Dendritic cell treated with granulocyte-macrophage colony-stimulating factor and Interleukin-4, amounts not matched to agents 40 ng/mL and 50 ng/mL, for 4 days (primary cell): Measurements from ENCODE around the gene GPS1.

Experiments
- H3K27ac Mint-ChIP-seq: one replicate; pipeline ENCODE4 v1.8.0; 2022; ENCODE audit warnings: mild to moderate bottlenecking, mixed read lengths
- H3K27me3 Mint-ChIP-seq: one replicate; pipeline ENCODE4 v1.8.0; 2022; ENCODE audit warnings: mild to moderate bottlenecking, mixed read lengths
- H3K36me3 Mint-ChIP-seq: one replicate; pipeline ENCODE4 v1.8.0; 2022; ENCODE audit warnings: low read depth, mixed read lengths
- H3K4me1 Mint-ChIP-seq: one replicate; pipeline ENCODE4 v1.8.0; 2022; ENCODE audit warnings: low read depth, mixed read lengths
- H3K4me3 Mint-ChIP-seq: one replicate; pipeline ENCODE4 v1.8.0; 2022; ENCODE audit warnings: mild to moderate bottlenecking, moderate library complexity, mixed read lengths
- H3K9me3 Mint-ChIP-seq: one replicate; pipeline ENCODE4 v1.8.0; 2022; ENCODE audit warnings: mixed read lengths
- intact Hi-C: fragments of 100-400 bp; cut with micrococcal nuclease; formaldehyde crosslinking; loops from one replicate; pipeline ENCODE4 v1.15.0; 2022

GPS1 gene

DNA sequence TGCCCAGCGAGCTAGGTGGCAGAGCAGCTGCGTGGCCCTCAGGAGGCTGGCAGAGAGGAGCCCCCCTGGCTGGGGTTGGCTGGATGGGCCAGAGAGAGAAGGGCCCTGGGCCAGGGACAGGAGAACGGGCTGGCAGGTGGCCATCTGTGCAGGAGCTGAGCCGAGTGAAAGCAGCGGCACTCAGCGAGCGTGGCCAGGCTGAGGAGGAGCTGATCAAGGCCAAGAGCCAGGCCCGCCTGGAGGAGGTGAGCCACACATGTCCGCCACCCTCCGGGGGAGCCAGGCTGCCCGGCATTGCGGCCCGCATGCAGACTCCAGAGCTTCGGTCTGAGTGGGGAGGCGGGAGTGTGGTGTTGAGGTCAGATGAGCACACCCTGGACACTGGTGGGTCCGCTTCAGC, 22.3 kb upstream of the GPS1 start:
- H3K9me3 Mint-ChIP-seq: no peaks in the 10 kb centered on the region
- peaks cover 43% of the 10 kb centered on the region for H3K36me3 Mint-ChIP-seq
- H3K27me3 Mint-ChIP-seq: peaks cover 27% of the 10 kb centered on the region
- H3K4me3 Mint-ChIP-seq: no peak overlapping the region
- peaks cover 21% of the 10 kb centered on the region for H3K4me1 Mint-ChIP-seq
- H3K27ac Mint-ChIP-seq: no peak overlapping the region
- intact Hi-C loops: no loop called here

DNA sequence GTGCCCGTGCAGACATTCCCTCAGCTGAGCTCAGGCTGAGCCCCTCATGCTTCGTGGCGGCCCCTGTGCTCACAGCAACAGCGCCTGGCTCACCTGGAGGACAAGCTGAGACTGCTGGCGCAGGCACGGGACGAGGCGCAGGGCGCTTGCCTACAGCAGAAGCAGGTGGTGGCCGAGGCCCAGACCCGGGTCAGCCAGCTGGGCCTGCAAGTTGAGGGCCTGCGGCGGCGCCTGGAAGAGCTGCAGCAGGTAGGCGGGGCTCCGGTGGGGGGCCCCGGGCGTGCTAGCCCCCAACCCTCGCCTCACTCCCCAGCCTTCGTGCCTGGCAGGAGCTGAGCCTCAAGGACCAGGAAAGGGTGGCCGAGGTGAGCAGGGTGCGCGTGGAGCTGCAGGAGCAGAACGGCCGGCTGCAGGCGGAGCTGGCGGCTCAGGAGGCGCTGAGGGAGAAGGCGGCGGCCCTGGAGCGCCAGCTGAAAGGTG, 21.7 kb upstream of the GPS1 start:
- intact Hi-C loops: loop anchor here (1.0 to 10.0 kb wide), 2 partner anchors 75 to 124 kb away; no protein-coding TSS in a partner anchor
- H3K4me3 Mint-ChIP-seq: no peak overlapping the region
- peak overlapping the region; percentile 49 for H3K27ac Mint-ChIP-seq
- H3K27me3 Mint-ChIP-seq: peaks cover 27% of the 10 kb centered on the region
- H3K4me1 Mint-ChIP-seq: peaks cover 22% of the 10 kb centered on the region
- no peaks in the 10 kb centered on the region for H3K9me3 Mint-ChIP-seq
- peaks cover 50% of the 10 kb centered on the region for H3K36me3 Mint-ChIP-seq

DNA sequence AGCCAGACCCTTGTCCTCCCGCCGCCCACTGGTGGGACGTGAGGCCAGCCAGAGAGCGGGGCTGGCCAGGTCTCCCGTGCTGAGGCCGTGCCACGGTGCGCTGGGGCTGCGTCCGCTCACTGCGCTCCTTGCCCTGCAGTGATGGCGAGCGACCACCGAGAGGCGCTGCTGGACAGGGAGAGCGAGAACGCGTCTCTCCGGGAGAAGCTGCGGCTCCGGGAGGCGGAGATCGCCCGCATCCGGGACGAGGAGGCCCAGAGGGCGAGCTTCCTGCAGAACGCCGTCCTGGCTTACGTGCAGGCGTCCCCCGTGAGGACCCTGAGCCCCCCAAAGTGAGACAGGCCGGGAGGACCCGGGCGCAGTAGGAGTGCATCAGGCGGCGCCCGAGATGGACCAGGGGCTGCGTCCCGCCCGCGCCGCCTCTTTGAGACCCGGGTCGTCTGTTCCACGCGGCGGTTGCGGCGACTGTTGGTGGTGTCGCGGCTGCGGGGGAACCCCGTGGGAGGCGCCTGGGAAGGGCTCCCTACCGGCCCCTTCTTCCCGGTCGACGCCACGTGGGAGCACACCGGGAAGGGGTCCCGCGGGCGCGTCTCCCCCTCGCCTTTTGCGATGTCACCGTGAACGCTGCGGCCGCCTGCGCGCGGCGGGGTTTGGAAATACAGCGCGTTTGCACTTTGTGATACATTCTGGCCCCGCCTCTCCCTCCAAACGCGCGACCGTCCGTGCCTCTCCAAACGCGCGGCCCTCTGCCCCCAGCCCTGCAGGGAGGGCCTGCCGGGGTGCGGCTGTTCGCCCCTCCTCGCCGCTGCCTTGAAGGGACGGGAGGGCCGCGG, 21.0 kb upstream of the GPS1 start:
- intact Hi-C loops: loop anchor here (1.0 to 10.0 kb wide), 2 partner anchors 74 to 124 kb away; no protein-coding TSS in a partner anchor
- H3K36me3 Mint-ChIP-seq: peaks cover 56% of the 10 kb centered on the region
- H3K27me3 Mint-ChIP-seq: peaks cover 29% of the 10 kb centered on the region
- no peaks in the 10 kb centered on the region for H3K9me3 Mint-ChIP-seq
- peak overlapping the region; percentile 85 for H3K4me3 Mint-ChIP-seq
- H3K4me1 Mint-ChIP-seq: peaks cover 29% of the 10 kb centered on the region
- H3K27ac Mint-ChIP-seq: peak overlapping the region; percentile 49

DNA sequence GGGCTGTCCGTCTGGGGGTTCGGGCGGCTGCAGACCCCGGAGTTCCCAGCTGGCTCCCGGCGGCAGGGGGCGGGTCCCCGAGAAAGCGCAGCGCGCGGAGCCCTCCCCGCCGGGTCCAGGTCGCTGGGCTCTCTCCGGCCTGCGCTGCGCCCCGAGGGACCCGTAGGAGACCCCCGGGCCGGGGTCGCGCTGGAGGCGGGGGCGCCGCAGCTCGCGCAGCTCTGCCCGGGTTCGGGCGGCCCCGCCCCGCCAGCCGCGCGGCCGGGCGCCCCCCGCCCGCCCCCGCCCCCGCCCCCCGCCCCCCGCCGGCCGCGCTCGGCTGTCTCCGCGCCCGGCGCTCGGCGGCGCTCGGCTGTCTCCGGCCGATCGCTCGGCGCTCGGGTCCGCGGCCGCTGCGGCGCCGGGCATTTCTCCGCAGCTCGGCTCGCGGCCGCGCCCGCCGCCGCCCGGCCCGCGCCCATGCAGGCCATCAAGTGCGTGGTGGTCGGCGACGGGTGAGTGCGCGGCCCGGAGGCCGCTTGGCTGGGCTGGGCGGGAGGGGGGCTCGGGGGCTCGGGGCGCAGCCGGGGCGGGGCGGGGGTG, 20.3 kb upstream of the GPS1 start, which contains the start of gene RAC3:
Gene RAC3, plus strand, starts transcription at position 376 of the 582 bp plus-strand sequence. Its CDS starts 84 bp downstream, at position 460.
- H3K9me3 Mint-ChIP-seq: no peaks in the 10 kb centered on the region
- H3K27ac Mint-ChIP-seq: peak within 1 kb of the TSS; percentile 49
- intact Hi-C loops: loop anchor here (10.0 kb wide), 1 partner anchor 73 kb away; no protein-coding TSS in a partner anchor
- H3K4me3 Mint-ChIP-seq: peak within 1 kb of the TSS; percentile 85
- H3K27me3 Mint-ChIP-seq: peaks cover 29% of the 10 kb centered on the region
- peaks cover 55% of the 10 kb centered on the region for H3K36me3 Mint-ChIP-seq
- H3K4me1 Mint-ChIP-seq: peaks cover 30% of the 10 kb centered on the region

DNA sequence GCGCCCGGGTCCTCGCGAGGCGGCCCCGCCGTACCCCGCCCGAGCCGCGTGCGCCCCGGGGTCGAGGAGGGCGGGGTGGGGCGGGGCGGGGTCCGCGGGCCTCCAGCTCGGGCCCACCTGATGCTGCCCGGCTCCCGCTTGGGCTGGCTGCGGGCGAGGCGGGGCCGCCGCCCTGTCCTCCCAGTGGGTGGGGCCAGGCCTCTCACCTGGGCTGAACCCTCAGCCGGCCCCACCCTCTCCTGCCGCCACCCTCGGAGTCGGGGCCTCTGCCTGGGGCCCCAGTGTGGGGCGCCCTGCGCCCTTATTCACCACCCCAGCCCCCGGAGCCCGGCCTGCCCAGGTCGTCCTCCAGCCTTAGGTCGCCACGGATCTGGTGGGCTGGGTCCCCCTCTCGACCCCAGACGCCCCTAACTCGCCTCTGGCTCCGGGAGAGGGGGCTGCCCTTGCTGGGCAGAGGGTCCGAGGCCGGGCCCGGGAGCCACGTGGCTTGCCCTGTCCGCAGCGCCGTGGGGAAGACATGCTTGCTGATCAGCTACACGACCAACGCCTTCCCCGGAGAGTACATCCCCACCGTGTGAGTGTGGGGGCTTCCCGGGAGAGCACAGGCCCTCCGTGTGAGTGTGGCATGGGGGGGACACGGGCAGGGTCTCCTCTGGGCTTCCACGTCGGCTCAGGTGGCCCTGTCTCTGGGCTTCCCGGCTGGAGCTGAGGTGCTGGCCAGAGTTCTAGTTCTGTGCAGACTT, 19.6 kb upstream of the GPS1 start:
- intact Hi-C loops: loop anchor here (10.0 kb wide), 1 partner anchor 73 kb away; no protein-coding TSS in a partner anchor
- Mint-ChIP-seq H3K4me1 (peaks cover 33% of the 10 kb centered on the region), H3K36me3 (peaks cover 49% of the 10 kb centered on the region), H3K9me3 (no peaks in the 10 kb centered on the region), H3K27me3 (peaks cover 29% of the 10 kb centered on the region), H3K27ac (no peak overlapping the region), H3K4me3 (peak overlapping the region; percentile 54)

DNA sequence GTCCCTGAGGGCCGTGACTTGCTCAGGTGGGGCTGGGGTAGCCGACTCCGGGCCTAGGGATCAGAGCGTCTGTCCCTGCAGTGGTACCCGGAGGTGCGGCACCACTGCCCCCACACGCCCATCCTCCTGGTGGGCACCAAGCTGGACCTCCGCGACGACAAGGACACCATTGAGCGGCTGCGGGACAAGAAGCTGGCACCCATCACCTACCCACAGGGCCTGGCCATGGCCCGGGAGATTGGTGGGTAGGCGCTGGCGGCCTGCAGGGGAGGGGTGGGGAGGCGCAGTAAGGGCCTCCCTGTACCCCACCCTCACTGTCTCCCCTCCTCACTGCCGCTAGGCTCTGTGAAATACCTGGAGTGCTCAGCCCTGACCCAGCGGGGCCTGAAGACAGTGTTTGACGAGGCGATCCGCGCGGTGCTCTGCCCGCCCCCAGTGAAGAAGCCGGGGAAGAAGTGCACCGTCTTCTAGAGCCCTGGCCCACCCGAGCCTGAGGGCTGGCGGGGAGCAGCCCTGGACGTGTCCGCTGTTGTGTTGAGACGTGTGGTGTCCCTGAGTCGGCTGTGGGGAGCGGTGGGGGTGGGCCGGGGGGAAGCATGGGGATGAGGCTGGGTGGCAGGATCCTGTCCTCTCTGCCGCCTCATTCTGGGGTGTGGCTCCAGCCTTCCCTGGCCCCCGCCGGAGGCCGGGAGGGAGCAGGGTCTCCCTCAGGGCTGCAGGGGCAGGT, 18.2 kb upstream of the GPS1 start:
- no peak overlapping the region for H3K4me3 Mint-ChIP-seq
- peaks cover 29% of the 10 kb centered on the region for H3K27me3 Mint-ChIP-seq
- H3K36me3 Mint-ChIP-seq: peaks cover 34% of the 10 kb centered on the region
- peaks cover 43% of the 10 kb centered on the region for H3K4me1 Mint-ChIP-seq
- no peak overlapping the region for H3K27ac Mint-ChIP-seq
- no peaks in the 10 kb centered on the region for H3K9me3 Mint-ChIP-seq
- intact Hi-C loops: loop anchor here (10.0 kb wide), 1 partner anchor 71 kb away; no protein-coding TSS in a partner anchor

DNA sequence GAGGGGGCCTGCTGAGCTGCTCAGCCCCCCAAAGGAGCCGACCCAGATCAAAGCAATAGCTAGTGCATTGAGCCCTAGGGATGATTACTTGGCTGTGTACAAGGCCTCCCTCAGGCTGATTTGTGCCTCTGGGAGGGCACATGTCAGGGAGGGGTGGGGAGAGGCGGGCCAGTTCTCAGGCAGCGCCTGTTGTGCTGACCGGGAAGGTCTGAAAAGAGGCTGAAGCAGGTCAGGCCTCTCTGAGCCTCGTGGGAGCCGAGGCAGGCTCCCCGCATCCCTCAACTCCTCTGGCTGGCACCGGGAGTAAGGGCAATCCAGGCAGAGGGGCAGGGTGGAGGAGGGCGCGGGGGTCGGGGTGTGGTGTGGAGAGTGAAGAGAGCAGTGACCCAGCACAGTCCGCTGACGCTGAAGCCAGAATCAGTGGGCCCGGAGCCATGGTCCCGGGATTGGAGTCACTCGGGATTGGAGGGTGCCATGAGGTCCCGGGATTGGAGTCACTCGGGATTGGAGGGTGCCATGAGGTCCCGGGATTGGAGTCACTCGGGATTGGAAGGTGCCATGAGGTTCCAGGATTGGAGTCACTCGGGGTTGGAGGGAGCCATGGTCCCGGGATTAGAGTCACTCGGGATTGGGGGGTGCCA, 17.2 kb upstream of the GPS1 start:
- Mint-ChIP-seq H3K27ac (no peak overlapping the region), H3K27me3 (peaks cover 27% of the 10 kb centered on the region), H3K4me1 (peaks cover 50% of the 10 kb centered on the region), H3K36me3 (peaks cover 24% of the 10 kb centered on the region), H3K4me3 (no peak overlapping the region), H3K9me3 (no peaks in the 10 kb centered on the region)
- intact Hi-C loops: loop anchor here (10.0 kb wide), 1 partner anchor 70 kb away; no protein-coding TSS in a partner anchor

DNA sequence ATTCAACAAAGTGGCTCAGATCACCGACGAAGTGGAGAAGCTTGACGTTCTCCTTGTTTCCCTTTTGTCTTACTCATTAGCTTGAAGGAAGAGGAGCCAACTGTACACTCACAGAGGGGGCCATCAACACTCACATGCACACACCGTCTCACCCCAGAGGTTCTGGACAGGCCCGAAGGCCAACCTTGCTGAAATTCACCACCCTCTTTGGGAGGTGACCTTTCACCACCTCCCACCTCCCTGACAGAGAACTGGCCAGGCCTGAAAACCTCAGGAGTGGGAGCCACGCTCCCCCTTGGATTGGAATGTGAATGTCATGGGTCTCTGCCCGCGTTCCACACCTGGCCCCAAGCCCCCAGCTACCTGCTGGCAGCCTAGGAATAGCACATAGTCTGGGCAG, 16.2 kb upstream of the GPS1 start:
- Mint-ChIP-seq H3K27ac (peak overlapping the region; percentile 25), H3K9me3 (no peaks in the 10 kb centered on the region), H3K4me1 (peaks cover 43% of the 10 kb centered on the region), H3K36me3 (peaks cover 20% of the 10 kb centered on the region), H3K27me3 (peaks cover 20% of the 10 kb centered on the region), H3K4me3 (no peak overlapping the region)
- intact Hi-C loops: loop anchor here (10.0 kb wide), 1 partner anchor 69 kb away; no protein-coding TSS in a partner anchor

DNA sequence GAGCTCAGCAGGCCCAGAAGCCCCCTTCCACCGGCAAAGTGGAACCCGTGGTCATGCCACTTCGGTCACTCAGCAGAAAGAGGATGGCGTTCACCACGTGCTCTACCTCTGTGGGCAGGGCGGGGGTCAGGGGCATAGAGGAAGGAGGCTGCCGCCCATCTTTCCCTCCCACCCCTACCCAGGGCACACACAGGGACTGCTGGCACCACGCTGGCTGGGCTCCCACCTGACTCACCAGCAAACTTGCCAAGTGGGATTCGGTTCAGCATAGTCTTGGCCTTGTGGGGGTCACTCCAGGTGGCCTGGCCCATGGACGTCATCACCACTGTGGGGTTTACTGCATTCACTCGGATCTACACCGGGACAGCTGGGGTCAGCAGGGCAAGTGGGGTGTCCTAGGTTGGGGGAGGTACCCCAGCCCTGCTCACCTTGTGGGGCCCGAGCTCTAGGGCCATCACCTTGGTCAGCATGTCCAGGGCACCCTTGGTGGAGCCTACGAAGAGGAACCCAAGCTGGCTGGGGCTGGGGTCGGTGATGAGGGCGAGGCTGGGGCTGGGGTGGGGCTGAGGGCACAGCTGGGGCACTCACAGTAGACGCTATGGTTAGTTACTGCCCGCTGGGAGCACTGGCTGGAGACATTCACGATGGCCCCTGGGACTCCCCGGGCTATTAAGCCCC, 15.6 kb upstream of the GPS1 start:
- H3K36me3 Mint-ChIP-seq: peaks cover 20% of the 10 kb centered on the region
- H3K27me3 Mint-ChIP-seq: peaks cover 21% of the 10 kb centered on the region
- peak overlapping the region; percentile 25 for H3K27ac Mint-ChIP-seq
- intact Hi-C loops: loop anchor here (10.0 kb wide), 1 partner anchor 69 kb away; no protein-coding TSS in a partner anchor
- peak overlapping the region; percentile 82 for H3K4me3 Mint-ChIP-seq
- no peaks in the 10 kb centered on the region for H3K9me3 Mint-ChIP-seq
- peaks cover 40% of the 10 kb centered on the region for H3K4me1 Mint-ChIP-seq

DNA sequence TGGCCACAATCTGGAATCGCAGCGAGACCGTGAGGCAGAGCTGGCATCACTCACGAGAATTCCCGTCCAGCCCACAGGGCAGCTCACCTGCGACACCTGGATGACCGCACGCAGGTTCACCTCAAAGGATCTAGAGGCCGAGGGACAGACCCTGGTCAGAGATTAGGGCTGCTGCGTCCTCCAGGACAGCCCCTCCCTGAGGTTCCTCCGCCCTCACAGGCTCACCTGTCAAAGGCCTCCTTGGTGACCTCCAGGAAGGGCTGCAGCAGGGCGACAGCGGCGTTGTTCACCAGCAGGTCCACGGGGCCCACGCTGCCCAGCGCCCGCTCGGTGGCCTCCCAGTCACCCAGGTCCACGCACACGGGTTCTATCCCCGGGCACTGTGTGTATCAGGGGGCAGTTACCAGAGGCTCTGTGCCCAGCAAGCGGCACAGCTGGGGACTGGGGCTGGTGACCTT, 15.0 kb upstream of the GPS1 start:
- peaks cover 25% of the 10 kb centered on the region for H3K27me3 Mint-ChIP-seq
- H3K36me3 Mint-ChIP-seq: peaks cover 20% of the 10 kb centered on the region
- no peak overlapping the region for H3K27ac Mint-ChIP-seq
- peaks cover 45% of the 10 kb centered on the region for H3K4me1 Mint-ChIP-seq
- intact Hi-C loops: loop anchor here (1.0 to 10.0 kb wide), 2 partner anchors 15 to 68 kb away; partner anchors contain the start of genes GPS1 and RFNG
- H3K4me3 Mint-ChIP-seq: peak overlapping the region; percentile 82
- H3K9me3 Mint-ChIP-seq: no peaks in the 10 kb centered on the region

DNA sequence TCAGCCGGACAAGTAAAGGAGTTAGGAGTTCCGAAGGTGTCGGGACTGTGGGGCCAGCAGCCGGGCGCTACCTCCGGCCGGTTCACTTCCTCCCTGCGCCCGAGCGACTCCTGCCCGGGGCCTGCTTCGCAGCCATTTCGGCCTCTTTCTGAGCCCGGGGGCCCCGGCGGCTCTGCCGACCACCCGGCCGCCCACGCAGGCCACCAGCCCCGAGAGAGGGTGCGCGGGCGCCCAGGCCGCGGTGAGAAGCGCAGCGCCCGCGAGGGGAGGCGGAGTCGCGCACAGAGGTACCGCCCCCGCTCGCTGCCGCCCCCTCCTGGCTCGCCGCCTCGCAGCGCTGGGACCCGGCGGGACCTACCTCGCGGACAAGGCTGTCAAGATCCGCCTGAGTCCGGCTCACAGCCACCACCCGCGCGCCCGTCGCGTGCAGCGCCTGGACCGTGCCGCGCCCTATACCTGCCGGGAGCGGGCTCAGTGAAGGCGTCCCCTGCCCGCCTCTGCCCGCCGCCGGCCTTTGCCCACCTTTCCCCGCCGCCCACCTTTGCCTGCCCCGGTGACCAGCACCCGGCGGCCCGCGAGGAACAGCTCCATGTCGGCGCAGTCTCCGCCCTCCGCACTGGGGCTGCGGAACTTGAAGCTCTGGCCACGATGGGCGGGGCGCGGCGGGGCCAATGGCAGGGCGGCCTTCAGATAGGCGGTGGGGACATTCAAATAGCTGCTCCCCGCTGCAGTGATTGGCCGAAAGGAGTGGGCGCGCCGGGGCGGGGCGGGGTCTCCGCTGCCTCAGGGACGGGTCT, 14.4 kb upstream of the GPS1 start, which contains the start of gene DCXR:
Gene DCXR, minus strand, starts transcription at position 606 of the 797 bp plus-strand sequence. Its CDS starts 15 bp downstream, at position 591.
- no peaks in the 10 kb centered on the region for H3K9me3 Mint-ChIP-seq
- H3K36me3 Mint-ChIP-seq: peaks cover 20% of the 10 kb centered on the region
- H3K27ac Mint-ChIP-seq: peak within 1 kb of the TSS; percentile 93
- peaks cover 46% of the 10 kb centered on the region for H3K4me1 Mint-ChIP-seq
- intact Hi-C loops: loop anchor here (1.0 to 10.0 kb wide), 2 partner anchors 14 to 68 kb away; partner anchors contain the start of genes GPS1 and RFNG
- peak within 1 kb of the TSS; percentile 82 for H3K4me3 Mint-ChIP-seq
- H3K27me3 Mint-ChIP-seq: peaks cover 21% of the 10 kb centered on the region
